Thyroid gland (tissue), 4 donors: ENCODE data around the gene KDELR3. TPM values are rescaled to one million over a fixed set of nuclear protein-coding genes. Genes with fewer than 3 reads are reported as not detected.

Experiments used
- DNase-seq, 2 donors: peaks; one replicate each; pipeline ENCODE4 v3.0.0-alpha.2; 2019
- H3K27ac ChIP-seq, 3 donors: fragments of 200-600 bp; sonication (generic); 1 replicate in 2 of 3; 2 replicates in 1 of 3; pipeline ENCODE4 v1.5.1; 2016 to 2019; ENCODE audit warnings: mild to moderate bottlenecking in 1 of 3, moderate library complexity in 1 of 3
- H3K27me3 ChIP-seq: fragments of 200-600 bp; sonication (generic); one replicate; pipeline ENCODE4 v1.5.1; 2019
- H3K36me3 ChIP-seq, 2 donors: fragments of 200-600 bp; sonication (generic); one replicate each; pipeline ENCODE4 v1.5.1; 2016 to 2019
- H3K4me1 ChIP-seq, 2 donors: fragments of 200-600 bp; sonication (generic); one replicate each; pipeline ENCODE4 v1.5.1; 2017 to 2019
- H3K4me3 ChIP-seq, 3 donors: fragments of 200-600 bp; sonication (generic); replicated peaks in 1 of 3; 1 replicate in 2 of 3; 2 replicates in 1 of 3; pipeline ENCODE4 v1.5.1; 2016; ENCODE audit warnings: mild to moderate bottlenecking in 1 of 3
- H3K9me3 ChIP-seq: fragments of 200-600 bp; sonication (generic); one replicate; pipeline ENCODE4 v1.5.1; 2017
- POLR2A ChIP-seq, 2 donors: fragments of 450-650 bp; IDR thresholded peaks; one replicate each; pipeline ENCODE4 v1.6.1; 2017; ENCODE audit warnings: antibody characterized with exemption in 2 of 2, mild to moderate bottlenecking in 2 of 2, moderate library complexity in 1 of 2
- WGBS, 2 donors: methylation state at CpG; one replicate each; pipeline ENCODE4 v1.1.5; 2017; 5-methylcytosine and 5-hydroxymethylcytosine counted together
- intact Hi-C: fragments of 100-400 bp; cut with DNase I; formaldehyde crosslinking; loops from one replicate; pipeline ENCODE4 v1.15.1; 2023
- total RNA-seq, 4 donors: library from RNA; depleted of rRNA; stranded (reverse); fragments of >200 nt; gene quantifications; one replicate each; pipeline ENCODE4 v1.2.3, GENCODE V29; 2016
- TF ChIP-seq, protein P1 (sequence below), 6 experiments: fragments of 200-600 bp in 3 of 6; fragments of 450-650 bp in 3 of 6; sonication (generic) in 3 of 6; IDR thresholded peaks; one replicate each; pipeline ENCODE4 v1.5.1; 2016 to 2019; ENCODE audit warnings: antibody characterized with exemption in 6 of 6, mild to moderate bottlenecking in 2 of 6, inconsistent platforms in 1 of 6, moderate library complexity in 1 of 6

The KDELR3 gene
- total RNA-seq, result 10 to 100 TPM in 2 of 4 donors, 1 to 10 TPM in 2; 7.5 to 14.4 (median 11.8) TPM

GRCh38 chr22:38467904-38468442, at the start of gene KDELR3:
TSS of gene KDELR3 (plus strand) at chr22:38468096. CDS start at chr22:38468234, 138 bp downstream.
- peak; percentile 64 to 71 for DNase-seq
- peaks cover 0 to 16% of the 10 kb centered on the region in 2 donors for H3K4me1 ChIP-seq
- no peaks in the 10 kb centered on the region for H3K9me3 ChIP-seq
- intact Hi-C loops, result no loop called here
- WGBS, 2 donors, result 4 to 6% methylated on average over 5 to 15 of the region's 53 CpGs
- no peak within 1 kb of the TSS for H3K27ac ChIP-seq
- H3K4me3 ChIP-seq, result peak within 1 kb of the TSS in 2 of 3 donors; percentile 30 to 35
- TF ChIP-seq POLR2A (IDR thresholded peaks at IDR 0.05), result peak in 1 of 2 donors; percentile 26
- TF ChIP-seq, protein P1, sequence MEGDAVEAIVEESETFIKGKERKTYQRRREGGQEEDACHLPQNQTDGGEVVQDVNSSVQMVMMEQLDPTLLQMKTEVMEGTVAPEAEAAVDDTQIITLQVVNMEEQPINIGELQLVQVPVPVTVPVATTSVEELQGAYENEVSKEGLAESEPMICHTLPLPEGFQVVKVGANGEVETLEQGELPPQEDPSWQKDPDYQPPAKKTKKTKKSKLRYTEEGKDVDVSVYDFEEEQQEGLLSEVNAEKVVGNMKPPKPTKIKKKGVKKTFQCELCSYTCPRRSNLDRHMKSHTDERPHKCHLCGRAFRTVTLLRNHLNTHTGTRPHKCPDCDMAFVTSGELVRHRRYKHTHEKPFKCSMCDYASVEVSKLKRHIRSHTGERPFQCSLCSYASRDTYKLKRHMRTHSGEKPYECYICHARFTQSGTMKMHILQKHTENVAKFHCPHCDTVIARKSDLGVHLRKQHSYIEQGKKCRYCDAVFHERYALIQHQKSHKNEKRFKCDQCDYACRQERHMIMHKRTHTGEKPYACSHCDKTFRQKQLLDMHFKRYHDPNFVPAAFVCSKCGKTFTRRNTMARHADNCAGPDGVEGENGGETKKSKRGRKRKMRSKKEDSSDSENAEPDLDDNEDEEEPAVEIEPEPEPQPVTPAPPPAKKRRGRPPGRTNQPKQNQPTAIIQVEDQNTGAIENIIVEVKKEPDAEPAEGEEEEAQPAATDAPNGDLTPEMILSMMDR (IDR thresholded peaks at IDR 0.05), result peak in 1 of 6 experiments; percentile 4
- H3K27me3 ChIP-seq, result no peaks in the 10 kb centered on the region
- H3K36me3 ChIP-seq, result no peaks in the 10 kb centered on the region

DNA sequence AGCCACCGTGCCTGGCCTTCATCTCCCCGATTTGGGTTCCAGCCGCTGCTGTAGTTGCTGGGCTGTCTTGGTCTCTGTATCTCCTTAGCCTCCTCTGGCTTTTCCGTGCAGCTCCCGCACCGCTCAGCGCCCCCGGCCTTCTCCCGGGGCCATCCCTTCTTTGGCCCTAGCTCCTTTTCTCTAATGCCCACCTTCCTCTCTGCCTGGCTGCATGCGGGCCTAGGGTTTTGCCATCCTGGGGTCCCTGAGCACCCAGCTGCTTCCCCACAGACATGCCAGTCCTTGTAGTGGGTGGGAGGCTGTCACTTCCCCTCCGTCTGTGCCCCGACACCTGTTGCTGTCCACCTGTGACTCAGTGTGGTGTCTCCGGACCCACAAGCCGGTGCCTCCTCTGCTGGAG, 49.3 kb upstream of the KDELR3 start:
- no peaks in the 10 kb centered on the region for H3K27me3 ChIP-seq
- H3K27ac ChIP-seq, result no peak overlapping the region
- intact Hi-C loops, result loop anchor here (10.0 kb wide), 1 partner anchor 146 kb away; no protein-coding TSS in a partner anchor
- TF ChIP-seq, protein P1 (IDR thresholded peaks at IDR 0.05), result no peak
- TF ChIP-seq POLR2A (IDR thresholded peaks at IDR 0.05), result no peak
- H3K4me3 ChIP-seq, result no peak overlapping the region
- H3K4me1 ChIP-seq, result peaks cover 14 to 23% of the 10 kb centered on the region in 2 donors
- no peak for DNase-seq
- 94 to 96% methylated on average over 14 of the region's 14 CpGs for WGBS, 2 donors
- no peaks in the 10 kb centered on the region for H3K36me3 ChIP-seq
- no peaks in the 10 kb centered on the region for H3K9me3 ChIP-seq

GRCh38 chr22:38419121-38419857, 48.6 kb upstream of the KDELR3 start:
- peak; percentile 65 to 67 for DNase-seq
- 61 to 77% methylated on average over 8 to 14 of the region's 14 CpGs for WGBS, 2 donors
- no peaks in the 10 kb centered on the region for H3K9me3 ChIP-seq
- H3K36me3 ChIP-seq, result no peaks in the 10 kb centered on the region
- intact Hi-C loops, result loop anchor here (10.0 kb wide), 1 partner anchor 146 kb away; no protein-coding TSS in a partner anchor
- no peaks in the 10 kb centered on the region for H3K27me3 ChIP-seq
- peak overlapping the region in 1 of 3 donors; percentile 61 for H3K27ac ChIP-seq
- H3K4me1 ChIP-seq, result peaks cover 14 to 23% of the 10 kb centered on the region in 2 donors
- no peak overlapping the region for H3K4me3 ChIP-seq
- no peak for TF ChIP-seq POLR2A (IDR thresholded peaks at IDR 0.05)
- TF ChIP-seq, protein P1 (IDR thresholded peaks at IDR 0.05), result no peak

GRCh38 chr22:38419858-38420160, 48.1 kb upstream of the KDELR3 start:
- Histone ChIP-seq H3K36me3 (no peaks in the 10 kb centered on the region), H3K4me1 (peaks cover 14 to 23% of the 10 kb centered on the region in 2 donors), H3K4me3 (no peak overlapping the region), H3K9me3 (no peaks in the 10 kb centered on the region), H3K27ac (peak overlapping the region in 1 of 3 donors; percentile 61), H3K27me3 (no peaks in the 10 kb centered on the region)
- 44% methylated on average over 8 of the region's 8 CpGs; no CpG with 5 or more reads in 1 of the 2 donors for WGBS, 2 donors
- peak; percentile 68 for DNase-seq
- no peak for TF ChIP-seq POLR2A (IDR thresholded peaks at IDR 0.05)
- TF ChIP-seq, protein P1 (IDR thresholded peaks at IDR 0.05), result no peak
- intact Hi-C loops, result loop anchor here (10.0 kb wide), 1 partner anchor 145 kb away; no protein-coding TSS in a partner anchor

DNA sequence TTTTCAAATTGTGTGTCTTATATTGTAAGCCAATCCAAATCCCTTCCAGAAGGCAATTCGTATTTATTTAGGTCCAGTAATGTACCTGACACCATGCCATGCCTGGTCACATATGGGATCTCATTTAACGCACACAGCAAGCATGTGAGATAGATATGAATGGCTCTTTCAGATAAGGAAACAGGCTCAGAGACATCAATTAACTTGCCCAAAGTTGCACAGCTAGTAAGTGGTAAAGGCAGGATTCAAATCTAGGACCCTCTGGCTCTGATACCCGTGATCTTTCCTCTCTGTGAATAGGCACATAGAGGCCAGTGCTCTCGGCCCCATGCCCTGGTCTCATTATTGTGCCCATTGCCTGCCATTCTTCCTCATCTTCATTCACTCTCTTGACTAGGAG, 47.2 kb upstream of the KDELR3 start:
- Histone ChIP-seq H3K9me3 (no peaks in the 10 kb centered on the region), H3K36me3 (no peaks in the 10 kb centered on the region), H3K27ac (no peak overlapping the region), H3K4me1 (peaks cover 14 to 23% of the 10 kb centered on the region in 2 donors), H3K4me3 (no peak overlapping the region), H3K27me3 (no peaks in the 10 kb centered on the region)
- intact Hi-C loops, result no loop called here
- 92 to 93% methylated on average over 4 of the region's 4 CpGs for WGBS, 2 donors
- DNase-seq, result no peak
- TF ChIP-seq, protein P1 (IDR thresholded peaks at IDR 0.05), result no peak
- TF ChIP-seq POLR2A (IDR thresholded peaks at IDR 0.05), result no peak
